Posterior cingulate gyrus (tissue), 11 donors: ENCODE results near the gene MS4A1.
"Not testable (repeated sequence)": the region's sequence is repeated elsewhere in the genome, so short reads cannot be mapped to it uniquely, and the experiment has no call there.

ENCODE experiments used
- DNase-seq, 10 donors: peaks; one replicate each; pipeline versions ENCODE4 v3.0.0 to v3.0.0-alpha.2; 2020 to 2021; ENCODE audit warnings: mixed read lengths in 3 of 10
- intact Hi-C: fragments of 100-400 bp; cut with DNase I; formaldehyde crosslinking; loops from one replicate; pipeline ENCODE4 v1.15.1; 2023

MS4A1 gene

GRCh38 chr11:60455531-60456042, at the start of gene MS4A1:
Gene MS4A1 (plus strand): TSS chr11:60455847. CDS start chr11:60462375, 6,528 bp downstream.
- intact Hi-C loops, result no loop called here
- DNase-seq, result no peak

GRCh38 chr11:60420015-60420414, 35.6 kb upstream of the MS4A1 start:
- intact Hi-C loops, result no loop called here

GRCh38 chr11:60422609-60423008, 33.0 kb upstream of the MS4A1 start:
- intact Hi-C loops, result no loop called here
- DNase-seq, result no peak

More at GRCh38 chr11:60420015-60420414, 35.6 kb upstream of the MS4A1 start:
- DNase-seq, result no peak

GRCh38 chr11:60428517-60428916, 27.1 kb upstream of the MS4A1 start:
- no peak for DNase-seq
- intact Hi-C loops, result no loop called here

GRCh38 chr11:60429272-60429671, 26.4 kb upstream of the MS4A1 start, which contains the start of gene MS4A5:
Gene MS4A5 (plus strand): TSS chr11:60429572. CDS start chr11:60429675, 103 bp downstream.
- intact Hi-C loops, result no loop called here
- no peak for DNase-seq

- intact Hi-C loops, result no loop called here
- no peak for DNase-seq
These were observed 24.4 kb upstream of the MS4A1 start for GRCh38 chr11:60431251-60431650.

- no peak for DNase-seq
- intact Hi-C loops, result no loop called here
These were observed 22.2 kb upstream of the MS4A1 start for GRCh38 chr11:60433401-60433800.

GRCh38 chr11:60447070-60447469, 8.6 kb upstream of the MS4A1 start:
- no peak for DNase-seq
- intact Hi-C loops, result no loop called here

GRCh38 chr11:60447846-60448245, 7.8 kb upstream of the MS4A1 start:
- DNase-seq, result no peak
- intact Hi-C loops, result no loop called here

GRCh38 chr11:60451185-60451584, 4.5 kb upstream of the MS4A1 start:
- intact Hi-C loops, result not testable (repeated sequence)
- peak in 1 of 10 donors; percentile 70 for DNase-seq

GRCh38 chr11:60454212-60454611, 1.4 kb upstream of the MS4A1 start:
- intact Hi-C loops, result no loop called here
- no peak for DNase-seq

- intact Hi-C loops, result no loop called here
- DNase-seq, result no peak
These were observed 1.9 kb downstream of the MS4A1 start for GRCh38 chr11:60457576-60457975.

GRCh38 chr11:60459345-60459744, 3.7 kb downstream of the MS4A1 start:
- no peak for DNase-seq
- intact Hi-C loops, result no loop called here

GRCh38 chr11:60468829-60469228, 13.2 kb downstream of the MS4A1 start:
- intact Hi-C loops, result no loop called here
- DNase-seq, result no peak

- intact Hi-C loops, result no loop called here
These were observed 14.1 kb downstream of the MS4A1 start for GRCh38 chr11:60469723-60470122.

GRCh38 chr11:60477035-60477445, 21.4 kb downstream of the MS4A1 start:
- intact Hi-C loops, result no loop called here
- DNase-seq, result no peak

More at GRCh38 chr11:60469723-60470122, 14.1 kb downstream of the MS4A1 start:
- DNase-seq, result no peak

GRCh38 chr11:60482361-60482760, 26.7 kb downstream of the MS4A1 start:
- intact Hi-C loops, result no loop called here
- no peak for DNase-seq

GRCh38 chr11:60485987-60486386, 30.3 kb downstream of the MS4A1 start:
- no peak for DNase-seq
- intact Hi-C loops, result no loop called here

- DNase-seq, result no peak
- intact Hi-C loops, result no loop called here
These were observed 36.9 kb downstream of the MS4A1 start, which contains the start of gene MS4A12 for GRCh38 chr11:60492488-60493009. Gene MS4A12 (plus strand): TSS chr11:60492778. CDS start chr11:60497319, 4,541 bp downstream.

GRCh38 chr11:60493454-60493853, 37.8 kb downstream of the MS4A1 start:
- DNase-seq, result no peak
- intact Hi-C loops, result no loop called here

GRCh38 chr11:60498399-60498798, 42.8 kb downstream of the MS4A1 start:
- no peak for DNase-seq
- intact Hi-C loops, result no loop called here

GRCh38 chr11:60498853-60499252, 43.2 kb downstream of the MS4A1 start:
- intact Hi-C loops, result no loop called here
- peak in 3 of 10 donors; percentile 10 to 68 (median 56) for DNase-seq
